ENCODE data around the gene CASKIN2. TPM values are rescaled to one million over a fixed set of nuclear protein-coding genes. Genes with fewer than 3 reads are reported as not detected.

Gene CASKIN2
- total RNA-seq, 1 experiment from 2014 or later, result 40.0 TPM

- Histone ChIP-seq H3K36me3 (ENCODE audit: control insufficient read depth, insufficient read depth, low read length) (peaks cover 12% of the 10 kb centered on the region; the same call in 1 of the 2 replicates), H3K27ac (ENCODE audit: low read length) (no peak overlapping the region), H3K27me3 (ENCODE audit: control insufficient read depth, insufficient read depth, low read length) (no peaks in the 10 kb centered on the region), H3K9me3 (ENCODE audit: control insufficient read depth, insufficient read depth, low read depth, low read length) (no peaks in the 10 kb centered on the region), H3K4me1 (ENCODE audit: control insufficient read depth, insufficient read depth, low read length) (peaks cover 21% of the 10 kb centered on the region), H3K4me3 (ENCODE audit: low read depth in 2 of 2, low read length in 2 of 2) (no peak overlapping the region)
- POLR2A ChIA-PET, result interaction anchor here (0.6 kb wide), 1 partner anchor 242 kb away, joined by 3 read pairs; no protein-coding TSS in a partner anchor
- in situ Hi-C loops (cut with HindIII; ENCODE audit: low pct_unique_long_range_greater_than_20kb, low sequenced_read_pairs), result no loop called here
- no peak for TF ChIP-seq POLR2AphosphoS5 (IDR thresholded peaks at IDR 0.05; ENCODE audit: low read depth, low read length)
- TF ChIP-seq CTCF (IDR thresholded peaks at IDR 0.05), result peak; percentile 18; the same call in 1 of the 2 replicates
- no TSS peak for BruUV-seq (replicated peaks)
- DNase-seq (ENCODE audit: low read depth, low spot score), result no peak
- CTCF ChIA-PET, result interaction anchor here (0.7 kb wide), 1 partner anchor 60 kb away, joined by 3 read pairs; no protein-coding TSS in a partner anchor
- ATAC-seq, result no peak
- intact Hi-C loops (cut with micrococcal nuclease; ENCODE audit: unreplicated experiment), result no loop called here
Observed at GRCh38 chr17:75518983-75519537, 3.7 kb upstream of the CASKIN2 start.

- Histone ChIP-seq H3K9me3 (ENCODE audit: control insufficient read depth, insufficient read depth, low read depth, low read length) (no peaks in the 10 kb centered on the region), H3K36me3 (ENCODE audit: control insufficient read depth, insufficient read depth, low read length) (peaks cover 12% of the 10 kb centered on the region; the same call in 1 of the 2 replicates), H3K4me1 (ENCODE audit: control insufficient read depth, insufficient read depth, low read length) (peaks cover 27% of the 10 kb centered on the region), H3K27me3 (ENCODE audit: control insufficient read depth, insufficient read depth, low read length) (no peaks in the 10 kb centered on the region), H3K27ac (ENCODE audit: low read length) (no peak overlapping the region), H3K4me3 (ENCODE audit: low read depth in 2 of 2, low read length in 2 of 2) (no peak overlapping the region)
- TSS peak; percentile 62 for BruUV-seq (replicated peaks)
- TF ChIP-seq CTCF (IDR thresholded peaks at IDR 0.05) (no peak), REST (IDR thresholded peaks at IDR 0.05; ENCODE audit: insufficient read depth in 1 of 2, low read depth in 2 of 2, low read length in 1 of 2) (no peak), POLR2AphosphoS5 (IDR thresholded peaks at IDR 0.05; ENCODE audit: low read depth, low read length) (no peak), SIN3A (IDR thresholded peaks at IDR 0.05; ENCODE audit: borderline replicate concordance, insufficient read depth, low read depth, low read length) (no peak), TCF7L2 (IDR thresholded peaks at IDR 0.05; ENCODE audit: low read depth, low read length) (no peak)
- ATAC-seq (no peak), DNase-seq (ENCODE audit: low read depth, low spot score) (no peak)
- ChIA-PET CTCF (interaction anchor here (0.7 kb wide), 1 partner anchor 61 kb away, joined by 3 read pairs; no protein-coding TSS in a partner anchor), POLR2A (no interaction called here)
- intact Hi-C loops (cut with micrococcal nuclease; ENCODE audit: unreplicated experiment), result no loop called here
- in situ Hi-C loops (cut with HindIII; ENCODE audit: low pct_unique_long_range_greater_than_20kb, low sequenced_read_pairs), result no loop called here
Observed at GRCh38 chr17:75518201-75518600, 2.9 kb upstream of the CASKIN2 start.

Measured in Panc1 (cell line).